Neural progenitor cell (in vitro differentiated cells): ENCODE measurements around the gene NFATC4. TPM values are rescaled to one million over a fixed set of nuclear protein-coding genes. Genes with fewer than 3 reads are reported as not detected.

Source experiments
- DNase-seq: peaks from one replicate; pipeline ENCODE4 v3.0.0-alpha.2; 2016; ENCODE audit warnings: low spot score
- H2AFZ ChIP-seq: fragments of 200-600 bp; sonication (generic); replicated peaks from 2 replicates; pipeline ENCODE4 v1.6.1; 2016; ENCODE audit warnings: antibody characterized with exemption
- H3F3A ChIP-seq: fragments of 200-600 bp; sonication (generic); 2 replicates; pipeline ENCODE4 v1.6.1; 2016; ENCODE audit warnings: antibody characterized with exemption, low read depth
- H3K27ac ChIP-seq: fragments of 200-600 bp; sonication (generic); 2 replicates; pipeline ENCODE4 v1.5.1; 2016; ENCODE audit warnings: mild to moderate bottlenecking
- H3K27me3 ChIP-seq: fragments of 200-600 bp; sonication (generic); 2 replicates; pipeline ENCODE4 v1.6.1; 2016; ENCODE audit warnings: mild to moderate bottlenecking, moderate library complexity
- H3K36me3 ChIP-seq: fragments of 200-600 bp; sonication (generic); 2 replicates; pipeline ENCODE4 v1.5.1; 2016
- H3K4me1 ChIP-seq: fragments of 200-600 bp; sonication (generic); 2 replicates; pipeline ENCODE4 v1.6.1; 2016; ENCODE audit warnings: mixed run types
- H3K4me2 ChIP-seq: fragments of 200-600 bp; sonication (generic); 2 replicates; pipeline ENCODE4 v1.6.1; 2016
- H3K4me3 ChIP-seq: fragments of 200-600 bp; sonication (generic); 2 replicates; pipeline ENCODE4 v1.5.1; 2016
- H3K79me2 ChIP-seq: fragments of 200-600 bp; sonication (generic); 2 replicates; pipeline ENCODE4 v1.6.1; 2016; ENCODE audit warnings: low read depth
- H3K9ac ChIP-seq: fragments of 200-600 bp; sonication (generic); 2 replicates; pipeline ENCODE4 v1.6.1; 2016
- H3K9me3 ChIP-seq: fragments of 200-600 bp; sonication (generic); 2 replicates; pipeline ENCODE4 v1.5.1; 2016; ENCODE audit warnings: low read depth
- H4K20me1 ChIP-seq: fragments of 200-600 bp; sonication (generic); 2 replicates; pipeline ENCODE4 v1.6.1; 2016; ENCODE audit warnings: low read depth
- H3K27ac Mint-ChIP-seq: 3 replicates; pipeline ENCODE4 v1.8.0; 2021; ENCODE audit warnings: mixed read lengths
- H3K27me3 Mint-ChIP-seq: 2 replicates; pipeline ENCODE4 v1.8.0; 2022; ENCODE audit warnings: low read depth, mild to moderate bottlenecking, inconsistent platforms, moderate library complexity, mixed read lengths; ENCODE audit not compliant: insufficient read depth
- H3K36me3 Mint-ChIP-seq: 3 replicates; pipeline ENCODE4 v1.8.0; 2021; ENCODE audit warnings: mixed read lengths
- H3K4me1 Mint-ChIP-seq: 3 replicates; pipeline ENCODE4 v1.8.0; 2021; ENCODE audit warnings: mixed read lengths
- H3K4me3 Mint-ChIP-seq: 3 replicates; pipeline ENCODE4 v1.8.0; 2021; ENCODE audit warnings: mild to moderate bottlenecking, moderate library complexity, mixed read lengths
- H3K9me3 Mint-ChIP-seq: 3 replicates; pipeline ENCODE4 v1.8.0; 2020; ENCODE audit warnings: mixed read lengths
- CTCF ChIP-seq: fragments of 200-600 bp; sonication (generic); IDR thresholded peaks from 2 replicates; pipeline ENCODE4 v1.5.1; 2017; ENCODE audit warnings: antibody characterized with exemption, mild to moderate bottlenecking
- EZH2 ChIP-seq: fragments of 200-600 bp; sonication (generic); IDR thresholded peaks from 2 replicates; pipeline ENCODE4 v1.6.1; 2017; ENCODE audit warnings: antibody characterized with exemption, mild to moderate bottlenecking, moderate library complexity
- EZH2phosphoT487 ChIP-seq: fragments of 200-600 bp; sonication (generic); IDR thresholded peaks from 2 replicates; pipeline ENCODE4 v1.6.1; 2017; ENCODE audit warnings: antibody characterized with exemption
- total RNA-seq: library from RNA; depleted of rRNA; stranded (reverse); fragments of >200 nt; gene quantifications from 2 replicates; pipeline ENCODE4 v1.2.3, GENCODE V29; 2015; ENCODE audit warnings: low replicate concordance

Gene NFATC4
- total RNA-seq, 1 donor from 2014 or later = 38.2 TPM

GRCh38 chr14:24416254-24416931 lies 48.4 kb downstream of the NFATC4 start:
- no peak overlapping the region for H2AFZ ChIP-seq
- H4K20me1 ChIP-seq = peaks cover 8% of the 10 kb centered on the region
- H3F3A ChIP-seq = no peaks in the 10 kb centered on the region
- H3K9ac ChIP-seq = no peak overlapping the region
- H3K4me2 ChIP-seq = no peak overlapping the region
- peaks cover 24% of the 10 kb centered on the region for H3K27me3 ChIP-seq
- Mint-ChIP-seq H3K27me3 (peaks cover 5% of the 10 kb centered on the region), H3K9me3 (no peaks in the 10 kb centered on the region), H3K4me3 (no peak overlapping the region), H3K4me1 (peaks cover 3% of the 10 kb centered on the region), H3K36me3 (peaks cover 5% of the 10 kb centered on the region), H3K27ac (peak overlapping the region; percentile 81)
- no peaks in the 10 kb centered on the region for H3K79me2 ChIP-seq
- TF ChIP-seq EZH2phosphoT487 = no peak
- TF ChIP-seq CTCF = no peak
- TF ChIP-seq EZH2 = no peak
- H3K36me3 ChIP-seq = no peaks in the 10 kb centered on the region
- no peaks in the 10 kb centered on the region for H3K4me1 ChIP-seq
- no peak overlapping the region for H3K27ac ChIP-seq
- H3K9me3 ChIP-seq = no peaks in the 10 kb centered on the region
- no peak overlapping the region for H3K4me3 ChIP-seq
- no peak for DNase-seq

DNA sequence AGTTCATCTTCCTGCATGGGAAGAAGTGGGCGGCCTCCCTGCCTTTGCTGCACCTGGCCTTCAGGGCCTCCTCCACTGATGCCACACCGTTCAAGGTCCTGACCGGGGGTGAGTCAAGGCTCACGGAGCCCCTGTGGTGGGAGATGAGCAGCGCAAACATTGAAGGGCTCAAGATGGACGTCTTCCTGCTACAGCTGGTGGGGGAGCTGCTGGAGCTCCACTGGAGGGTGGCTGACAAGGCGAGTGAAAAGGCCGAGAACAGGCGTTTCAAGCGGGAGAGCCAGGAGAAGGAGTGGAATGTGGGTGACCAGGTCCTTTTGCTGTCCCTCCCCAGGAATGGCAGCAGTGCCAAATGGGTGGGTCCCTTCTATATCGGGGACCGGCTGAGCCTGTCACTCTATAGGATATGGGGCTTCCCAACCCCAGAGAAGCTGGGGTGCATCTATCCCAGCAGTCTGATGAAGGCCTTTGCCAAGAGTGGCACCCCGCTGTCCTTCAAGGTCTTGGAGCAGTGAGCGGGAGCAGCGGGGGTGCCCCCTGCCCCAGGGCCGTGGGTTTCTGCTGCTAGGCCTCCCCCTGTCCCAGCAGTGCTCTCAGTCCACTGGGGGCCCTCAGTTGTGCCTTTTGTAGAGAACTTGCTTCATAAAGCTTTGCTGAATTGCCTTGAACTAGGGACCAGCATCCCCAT lies 49.1 kb downstream of the NFATC4 start:
- peak overlapping the region; percentile 76 for H3K27ac Mint-ChIP-seq
- peaks cover 29% of the 10 kb centered on the region for H3K27me3 ChIP-seq

GRCh38 chr14:24417832-24418491 lies 50.0 kb downstream of the NFATC4 start:
- Mint-ChIP-seq H3K4me3 (no peak overlapping the region), H3K27me3 (peaks cover 5% of the 10 kb centered on the region), H3K9me3 (no peaks in the 10 kb centered on the region), H3K27ac (no peak overlapping the region), H3K4me1 (no peaks in the 10 kb centered on the region), H3K36me3 (no peaks in the 10 kb centered on the region)
- peaks cover 38% of the 10 kb centered on the region for H3K27me3 ChIP-seq
- H3K9me3 ChIP-seq = no peaks in the 10 kb centered on the region
- TF ChIP-seq EZH2 (no peak), EZH2phosphoT487 (no peak), CTCF (no peak)
- DNase-seq = no peak
- H4K20me1 ChIP-seq = peaks cover 4% of the 10 kb centered on the region
- H2AFZ ChIP-seq = no peak overlapping the region
- H3K79me2 ChIP-seq = no peaks in the 10 kb centered on the region
- no peak overlapping the region for H3K9ac ChIP-seq
- no peak overlapping the region for H3K4me2 ChIP-seq
- H3K4me3 ChIP-seq = no peak overlapping the region
- no peaks in the 10 kb centered on the region for H3K36me3 ChIP-seq
- no peak overlapping the region for H3K27ac ChIP-seq
- H3F3A ChIP-seq = no peaks in the 10 kb centered on the region
- no peaks in the 10 kb centered on the region for H3K4me1 ChIP-seq

More for the DNA sequence above, 49.1 kb downstream of the NFATC4 start:
- H3K27ac ChIP-seq = no peak overlapping the region
- Mint-ChIP-seq H3K27me3 (peaks cover 5% of the 10 kb centered on the region), H3K36me3 (peaks cover 5% of the 10 kb centered on the region), H3K9me3 (no peaks in the 10 kb centered on the region), H3K4me1 (peaks cover 3% of the 10 kb centered on the region), H3K4me3 (peak overlapping the region; percentile 69)
- no peaks in the 10 kb centered on the region for H3K4me1 ChIP-seq
- DNase-seq = no peak
- no peak overlapping the region for H2AFZ ChIP-seq
- H3K4me3 ChIP-seq = no peak overlapping the region
- no peaks in the 10 kb centered on the region for H3K9me3 ChIP-seq
- no peaks in the 10 kb centered on the region for H3K36me3 ChIP-seq
- H3K79me2 ChIP-seq = no peaks in the 10 kb centered on the region
- no peak overlapping the region for H3K4me2 ChIP-seq
- H3F3A ChIP-seq = no peaks in the 10 kb centered on the region
- no peak for TF ChIP-seq EZH2
- no peak for TF ChIP-seq CTCF
- no peak for TF ChIP-seq EZH2phosphoT487
- H4K20me1 ChIP-seq = peaks cover 8% of the 10 kb centered on the region
- H3K9ac ChIP-seq = no peak overlapping the region
